CD4-positive, alpha-beta T cell treated with Interleukin-12 subunit alpha and Interleukin-12 subunit beta, for 1 hour (primary cell): Measurements from ENCODE around the gene PTPN14.

Experiments used
- DNase-seq: peaks from one replicate; pipeline ENCODE4 v3.0.0-alpha.2; 2020

Gene PTPN14

GRCh38 chr1:214473862-214474261 is 77.5 kb downstream of the PTPN14 start:
- DNase-seq: no peak

DNA sequence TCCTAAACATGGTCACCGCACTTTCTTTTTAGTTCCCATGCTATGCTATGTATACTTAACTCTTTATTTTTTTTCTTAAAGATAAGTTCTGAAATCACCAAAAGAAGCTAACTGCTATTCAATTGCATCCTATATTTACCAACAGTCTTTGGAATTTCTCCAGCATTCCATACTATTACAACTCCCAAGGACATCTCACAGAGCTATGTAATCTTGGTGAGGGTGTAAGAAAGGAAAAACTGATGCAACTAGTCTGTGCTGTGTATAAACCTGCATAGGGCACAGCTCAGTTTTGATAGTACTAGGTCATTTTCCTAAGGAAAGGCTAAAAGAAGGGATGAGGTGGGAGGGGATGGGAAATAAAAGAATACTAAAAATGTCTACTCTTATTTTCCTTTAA is 78.0 kb downstream of the PTPN14 start:
- no peak for DNase-seq

- no peak for DNase-seq
Measured at GRCh38 chr1:214472364-214472763, 79.0 kb downstream of the PTPN14 start.

DNA sequence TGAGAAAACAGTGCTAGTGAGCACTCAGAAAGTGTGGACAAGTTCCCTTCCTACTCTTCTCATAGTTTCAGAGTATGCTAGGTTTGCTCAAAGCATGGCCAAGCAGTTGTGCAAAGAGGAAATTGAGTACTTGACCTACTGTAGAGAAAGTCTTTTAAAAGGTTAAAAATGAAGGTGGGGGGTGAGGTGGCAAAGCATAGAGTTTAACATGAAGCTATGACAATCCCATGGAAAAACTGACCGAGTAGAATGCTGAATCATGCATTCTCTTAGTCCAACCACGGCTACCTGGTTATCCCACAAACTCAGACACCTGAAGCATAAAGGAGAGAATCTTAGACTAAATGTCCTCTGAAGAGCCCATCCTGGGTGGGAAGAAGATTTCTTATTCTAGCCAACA is 79.9 kb downstream of the PTPN14 start:
- no peak for DNase-seq

DNA sequence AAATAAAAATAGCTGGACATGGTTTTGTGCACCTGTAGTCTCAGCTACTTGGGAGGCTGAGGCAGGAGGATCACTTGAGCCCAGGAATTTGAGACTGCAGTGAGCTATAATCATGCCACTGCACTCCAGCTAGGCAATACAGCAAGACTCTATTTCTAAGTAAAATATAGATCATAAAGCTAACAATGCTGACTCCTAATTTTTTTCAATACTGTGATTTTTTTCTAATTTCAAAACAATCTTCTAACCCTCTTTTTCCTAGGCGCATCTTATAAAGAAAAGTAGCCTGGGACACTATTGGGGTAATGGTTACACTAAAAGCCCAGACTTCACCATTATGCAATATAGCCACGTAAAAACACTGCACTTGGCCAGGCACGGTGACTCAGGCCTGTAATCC is 81.3 kb downstream of the PTPN14 start:
- no peak for DNase-seq

GRCh38 chr1:214469290-214469689 is 82.1 kb downstream of the PTPN14 start:
- no peak for DNase-seq

DNA sequence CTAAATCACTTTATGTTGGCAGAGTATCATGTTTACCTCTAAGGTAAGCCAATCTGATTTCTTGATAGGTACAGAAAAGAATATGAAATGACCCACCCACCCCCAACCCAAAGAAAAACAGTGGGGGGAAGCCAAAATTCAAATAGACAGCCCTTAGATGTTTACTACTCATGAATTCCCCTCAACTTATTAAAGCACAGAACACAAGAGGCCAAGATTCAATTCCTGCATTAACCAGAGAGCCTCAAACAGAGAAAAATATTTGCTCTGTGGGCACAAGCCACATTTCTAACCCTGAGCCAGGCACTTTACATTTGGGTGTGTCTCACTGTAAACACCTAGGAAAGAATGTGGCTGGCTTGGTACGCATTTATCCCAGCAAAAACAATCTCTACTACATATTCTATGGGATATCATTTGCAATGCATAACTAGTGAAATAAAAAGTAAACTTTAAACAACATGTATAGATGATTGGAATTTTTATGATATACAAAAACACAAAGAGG is 84.3 kb downstream of the PTPN14 start:
- no peak for DNase-seq

DNA sequence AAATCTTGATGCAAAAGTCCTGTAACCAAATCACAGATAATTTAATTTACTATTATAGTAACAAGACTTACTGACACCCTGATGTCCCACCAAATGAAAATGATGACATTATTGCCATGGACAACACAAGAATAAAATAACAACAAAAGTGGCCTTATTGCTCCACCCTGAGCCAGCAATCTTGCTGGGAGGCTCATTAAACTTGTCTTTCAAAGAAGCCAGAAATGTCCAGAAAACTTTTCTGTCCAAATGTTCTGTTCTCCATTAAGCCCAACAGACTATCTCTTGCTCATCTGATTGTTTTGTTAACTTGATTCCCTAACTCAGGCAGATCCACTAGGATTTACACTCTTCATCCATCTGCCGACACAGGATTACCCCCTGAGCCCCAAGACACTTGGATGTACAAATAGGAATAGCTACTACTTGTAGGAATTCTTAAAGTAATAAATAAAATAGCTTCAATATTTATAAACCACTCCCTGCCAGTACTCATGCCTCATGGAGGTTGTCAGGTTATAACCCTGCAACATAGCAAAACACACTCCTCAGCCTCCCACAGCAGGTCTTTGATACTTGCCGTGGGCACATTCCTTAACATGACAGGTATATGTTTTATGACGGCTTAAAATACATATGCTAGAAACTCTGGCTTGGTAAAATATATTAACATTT is 84.9 kb downstream of the PTPN14 start:
- DNase-seq: no peak

DNA sequence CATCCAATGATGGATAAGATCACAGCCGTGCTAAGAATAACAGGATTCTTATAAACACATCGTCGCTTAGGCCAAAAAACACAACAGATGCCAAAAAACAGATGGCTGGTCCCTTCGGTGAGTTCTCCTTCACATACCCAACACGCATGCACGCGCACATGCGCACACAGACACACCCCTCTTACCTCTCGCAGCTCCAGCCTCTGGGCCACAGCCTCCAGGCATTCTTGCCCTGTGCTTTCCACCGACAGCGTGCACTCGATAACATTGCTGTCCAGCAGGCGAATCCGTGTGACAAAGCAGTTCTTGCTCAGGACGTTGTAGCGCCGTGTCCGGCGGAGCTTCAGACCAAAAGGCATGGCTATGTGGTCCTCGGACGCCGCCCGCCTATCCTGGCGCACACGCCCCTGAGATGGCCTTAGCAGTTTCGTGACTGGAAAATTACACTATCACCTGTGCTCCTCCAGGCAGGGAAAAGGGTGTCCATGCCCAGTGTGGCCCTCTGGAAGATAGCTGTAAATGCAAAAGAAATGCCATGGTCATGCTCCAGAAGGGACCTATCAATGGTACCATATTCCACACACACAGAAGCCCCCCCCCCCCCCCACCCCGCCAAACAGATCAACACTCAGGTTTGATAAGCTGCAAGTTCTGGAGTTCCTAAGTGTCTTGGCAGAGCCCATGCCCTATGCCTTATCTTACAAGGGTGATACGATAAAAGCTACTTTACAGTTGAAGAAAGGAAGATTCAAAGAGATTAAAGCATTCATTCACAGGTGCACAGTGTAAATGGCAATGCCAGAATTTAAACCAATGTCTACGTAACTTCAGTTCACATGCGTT is 86.7 kb downstream of the PTPN14 start:
- DNase-seq: no peak

GRCh38 chr1:214463596-214463995 is 87.8 kb downstream of the PTPN14 start:
- no peak for DNase-seq

DNA sequence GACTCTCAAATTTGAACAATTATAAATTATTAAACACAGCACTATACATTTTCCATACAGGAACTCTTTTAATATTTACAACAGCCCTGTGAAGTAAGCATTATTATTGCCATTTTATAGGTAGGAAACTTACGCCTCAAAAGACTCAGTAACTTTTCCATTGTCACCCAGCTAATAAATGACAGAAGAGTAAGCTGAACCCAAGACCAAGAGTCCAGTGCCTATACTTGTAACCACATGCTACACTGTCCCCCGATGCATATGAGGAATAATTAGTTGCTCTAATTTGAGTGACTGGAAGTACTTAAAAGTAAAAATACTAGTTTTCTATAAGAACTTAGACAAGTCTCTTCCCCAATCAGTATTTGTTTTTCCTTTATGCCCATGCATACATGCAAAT is 88.5 kb downstream of the PTPN14 start:
- DNase-seq: no peak

DNA sequence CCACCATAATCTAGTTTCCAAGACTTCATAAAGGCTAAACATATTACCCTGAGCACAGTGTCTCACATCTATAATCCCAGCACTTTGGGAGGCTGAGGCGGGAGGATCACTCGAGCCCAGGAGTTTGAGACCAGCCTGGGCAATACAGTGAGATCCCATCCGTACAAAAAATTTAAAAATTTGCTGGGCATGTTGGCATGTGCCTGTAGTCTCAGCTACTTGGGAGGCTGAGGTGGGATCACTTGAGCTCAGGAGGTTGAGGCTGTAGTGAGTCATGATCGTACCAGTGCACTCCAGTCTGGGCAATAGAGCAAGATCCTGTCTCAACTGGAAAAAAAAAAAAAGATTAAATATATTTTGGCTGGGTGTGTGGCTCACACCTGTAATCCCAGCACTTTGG is 90.1 kb downstream of the PTPN14 start:
- DNase-seq: no peak

GRCh38 chr1:214460304-214460916 is 91.0 kb downstream of the PTPN14 start:
- DNase-seq: no peak

DNA sequence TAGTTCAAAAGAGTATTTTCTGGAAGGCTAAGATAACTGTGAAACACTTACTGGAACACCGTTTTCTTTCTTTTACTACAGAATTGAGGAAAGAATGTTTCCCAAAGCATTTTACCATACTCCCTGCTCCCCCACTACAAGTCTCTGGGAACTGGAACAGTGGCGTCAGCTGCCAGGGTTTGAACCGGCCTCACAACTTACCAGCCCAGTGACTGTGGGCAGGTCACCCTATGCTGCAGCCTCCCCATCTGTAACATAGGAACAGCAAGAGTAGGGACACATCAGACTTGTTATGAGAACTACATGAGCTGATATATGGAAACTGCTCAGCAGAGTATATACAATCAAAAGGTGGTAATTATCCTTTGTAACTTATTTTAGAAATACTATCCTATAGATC is 91.5 kb downstream of the PTPN14 start:
- no peak for DNase-seq

GRCh38 chr1:214458541-214458940 is 92.9 kb downstream of the PTPN14 start:
- DNase-seq: no peak

- DNase-seq: no peak
Measured at GRCh38 chr1:214455971-214456867, 95.2 kb downstream of the PTPN14 start.

DNA sequence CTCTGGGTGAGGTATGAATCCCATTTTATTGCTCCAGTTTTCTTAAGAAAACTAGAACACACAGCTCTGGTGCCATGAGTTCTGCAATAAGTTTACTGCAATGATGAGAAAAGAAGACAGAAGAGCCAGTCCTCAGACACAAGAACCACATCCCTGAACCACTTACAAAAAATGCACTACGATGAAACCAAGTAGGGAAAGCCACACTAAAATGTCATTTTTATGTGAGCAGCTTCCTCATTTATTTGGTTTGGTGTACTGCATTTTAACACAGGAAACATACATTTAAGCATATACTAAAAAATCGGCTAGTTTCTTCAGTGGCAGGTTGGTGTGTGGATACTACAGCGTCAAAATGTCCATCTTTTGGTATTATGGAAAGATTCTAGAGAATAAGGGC is 95.9 kb downstream of the PTPN14 start:
- no peak for DNase-seq

- no peak for DNase-seq
Measured at GRCh38 chr1:214454569-214455396, 96.6 kb downstream of the PTPN14 start.

- no peak for DNase-seq
Measured at GRCh38 chr1:214453109-214453722, 98.2 kb downstream of the PTPN14 start.

DNA sequence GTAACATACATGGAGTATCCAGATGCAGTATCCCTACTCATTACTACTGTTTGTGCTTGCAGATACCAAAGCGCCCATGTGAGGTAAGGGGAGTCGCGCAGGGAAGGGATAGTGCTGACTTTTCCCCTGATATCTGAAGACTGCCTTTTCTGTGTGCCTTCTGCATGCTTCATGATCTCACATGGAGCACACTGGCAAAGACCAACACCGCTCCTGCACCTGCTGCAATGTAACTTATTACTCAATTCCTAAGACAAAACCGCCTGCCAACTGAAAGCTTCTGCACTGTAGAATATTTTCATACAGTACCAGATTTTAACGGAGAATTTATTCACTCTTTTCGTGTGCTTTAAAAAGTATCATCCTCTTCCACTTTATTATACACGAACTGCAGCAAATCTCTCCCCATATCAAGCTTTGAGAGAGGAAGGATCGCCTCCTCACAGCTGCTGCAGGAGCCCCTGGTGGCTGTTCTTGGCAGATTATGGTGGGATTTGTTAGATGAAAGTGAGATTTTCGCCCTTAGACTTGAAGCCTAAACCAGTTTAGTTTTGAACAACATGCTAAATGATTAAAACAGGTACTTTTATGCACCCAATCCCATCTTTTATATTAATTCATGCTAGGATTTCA is 99.1 kb downstream of the PTPN14 start:
- DNase-seq: no peak

GRCh38 chr1:214451596-214451995 is 99.8 kb downstream of the PTPN14 start:
- no peak for DNase-seq
